GM11168 (cell line): ENCODE data around the gene RNF169.
"Not testable (repeated sequence)": the region's sequence is repeated elsewhere in the genome, so short reads cannot be mapped to it uniquely, and the experiment has no call there.

ENCODE experiments used
- in situ Hi-C: fragments of 300-500 bp; cut with MboI; formaldehyde crosslinking; loops from one replicate; pipeline ENCODE4 v1.12.0; 2022; ENCODE audit warnings: low sequenced_read_pairs; ENCODE audit not compliant: unreplicated experiment

RNF169 gene

GRCh38 chr11:74726547-74727182 is 22.0 kb upstream of the RNF169 start:
- in situ Hi-C loops = no loop called here

- in situ Hi-C loops = no loop called here
These were observed 19.3 kb upstream of the RNF169 start for GRCh38 chr11:74729397-74729796.

GRCh38 chr11:74730571-74731260 is 17.9 kb upstream of the RNF169 start:
- in situ Hi-C loops = no loop called here

GRCh38 chr11:74731301-74732094 is 17.2 kb upstream of the RNF169 start, which contains the start of gene CHRDL2:
CHRDL2 (minus strand) TSS chr11:74731426; CDS start chr11:74730888, 538 bp downstream.
- in situ Hi-C loops = no loop called here

GRCh38 chr11:74734559-74734925 is 14.1 kb upstream of the RNF169 start:
- in situ Hi-C loops = no loop called here

- in situ Hi-C loops = no loop called here
These were observed 13.2 kb upstream of the RNF169 start for GRCh38 chr11:74735365-74735928.

- in situ Hi-C loops = no loop called here
These were observed 12.6 kb upstream of the RNF169 start for GRCh38 chr11:74736031-74736430.

- in situ Hi-C loops = no loop called here
These were observed 8.9 kb upstream of the RNF169 start for GRCh38 chr11:74739546-74740270.

GRCh38 chr11:74742070-74742469 is 6.6 kb upstream of the RNF169 start:
- in situ Hi-C loops = no loop called here

GRCh38 chr11:74743640-74744039 is 5.0 kb upstream of the RNF169 start:
- in situ Hi-C loops = no loop called here

- in situ Hi-C loops = no loop called here
These were observed 4.4 kb upstream of the RNF169 start for GRCh38 chr11:74744277-74744676.

GRCh38 chr11:74746868-74747267 is 1.8 kb upstream of the RNF169 start:
- in situ Hi-C loops = no loop called here

- in situ Hi-C loops = no loop called here
These were observed 697 bp downstream of the RNF169 start for GRCh38 chr11:74749127-74749964.

- in situ Hi-C loops = no loop called here
These were observed 1.3 kb downstream of the RNF169 start for GRCh38 chr11:74749965-74750296.

GRCh38 chr11:74750598-74750997 is 1.9 kb downstream of the RNF169 start:
- in situ Hi-C loops = not testable (repeated sequence)

- in situ Hi-C loops = no loop called here
These were observed 2.7 kb downstream of the RNF169 start for GRCh38 chr11:74751303-74751702.

- in situ Hi-C loops = no loop called here
These were observed 6.0 kb downstream of the RNF169 start for GRCh38 chr11:74754507-74755252.

- in situ Hi-C loops = no loop called here
These were observed 6.8 kb downstream of the RNF169 start for GRCh38 chr11:74755395-74755995.
